MM.1S (cell line): ENCODE data around the gene DSCAM.

ENCODE experiments used
- DNase-seq: peaks from one replicate; pipeline ENCODE4 v3.0.0-alpha.2; 2015
- H2AFZ ChIP-seq: fragments of 300-600 bp; sonication (generic); 2 replicates; pipeline ENCODE4 v1.6.0; 2016; ENCODE audit warnings: antibody characterized with exemption, low read length
- H3F3A ChIP-seq: fragments of 300-600 bp; sonication (generic); 2 replicates; pipeline ENCODE4 v1.6.1; 2016; ENCODE audit warnings: mild to moderate bottlenecking, antibody characterized with exemption, low read length, moderate library complexity, mixed read lengths; ENCODE audit not compliant: insufficient read depth
- H3K27ac ChIP-seq: fragments of 300-600 bp; sonication (generic); 2 replicates; pipeline ENCODE4 v1.5.1; 2016; ENCODE audit warnings: mild to moderate bottlenecking, low read length
- H3K27me3 ChIP-seq: fragments of 300-600 bp; sonication (generic); replicated peaks from 2 replicates; pipeline ENCODE4 v1.6.0; 2016; ENCODE audit warnings: low read length; ENCODE audit not compliant: insufficient read depth
- H3K36me3 ChIP-seq: fragments of 300-600 bp; sonication (generic); replicated peaks from 2 replicates; pipeline ENCODE4 v1.6.1; 2016; ENCODE audit warnings: mild to moderate bottlenecking, low read length, mixed read lengths; ENCODE audit not compliant: insufficient read depth
- H3K4me1 ChIP-seq: fragments of 300-600 bp; sonication (generic); 2 replicates; pipeline ENCODE4 v1.6.1; 2016; ENCODE audit warnings: low read length, mixed read lengths
- H3K4me2 ChIP-seq: fragments of 300-600 bp; sonication (generic); 2 replicates; pipeline ENCODE4 v1.6.0; 2016; ENCODE audit warnings: low read depth, low read length
- H3K4me3 ChIP-seq: fragments of 300-600 bp; sonication (generic); 2 replicates; pipeline ENCODE4 v1.5.1; 2016; ENCODE audit warnings: low read length, mixed read lengths
- H3K79me2 ChIP-seq: fragments of 300-600 bp; sonication (generic); 2 replicates; pipeline ENCODE4 v1.6.1; 2016; ENCODE audit warnings: mixed run types, low read length, mixed read lengths
- H3K9ac ChIP-seq: fragments of 300-600 bp; sonication (generic); 2 replicates; pipeline ENCODE4 v1.6.1; 2016; ENCODE audit warnings: low read length, mixed read lengths
- H3K9me2 ChIP-seq: fragments of 300-600 bp; sonication (generic); replicated peaks from 2 replicates; pipeline ENCODE4 v1.6.1; 2016; ENCODE audit warnings: mild to moderate bottlenecking, low read length, mixed read lengths; ENCODE audit not compliant: insufficient read depth
- H3K9me3 ChIP-seq: fragments of 300-600 bp; sonication (generic); replicated peaks from 2 replicates; pipeline ENCODE4 v1.6.1; 2016; ENCODE audit warnings: mild to moderate bottlenecking, low read length, mixed read lengths; ENCODE audit not compliant: insufficient read depth
- H4K20me1 ChIP-seq: fragments of 300-600 bp; sonication (generic); 2 replicates; pipeline ENCODE4 v1.6.1; 2016; ENCODE audit warnings: mild to moderate bottlenecking, low read length, moderate library complexity, mixed read lengths; ENCODE audit not compliant: insufficient read depth
- EZH2 ChIP-seq: fragments of 300-600 bp; sonication (generic); optimal IDR thresholded peaks from 2 replicates; pipeline ENCODE3; 2017; ENCODE audit warnings: low read depth, mild to moderate bottlenecking, antibody characterized with exemption, low read length, mixed read lengths
- EZH2phosphoT487 ChIP-seq: fragments of 300-600 bp; sonication (generic); IDR thresholded peaks from 2 replicates; pipeline ENCODE4 v1.6.1; 2018; ENCODE audit warnings: antibody characterized with exemption, low read length
- TF ChIP-seq, protein P1 (sequence below): fragments of 300-600 bp; sonication (generic); IDR thresholded peaks from 2 replicates; pipeline ENCODE4 v1.5.1; 2016; ENCODE audit warnings: antibody characterized with exemption, low read length, mixed read lengths

DSCAM gene

DNA sequence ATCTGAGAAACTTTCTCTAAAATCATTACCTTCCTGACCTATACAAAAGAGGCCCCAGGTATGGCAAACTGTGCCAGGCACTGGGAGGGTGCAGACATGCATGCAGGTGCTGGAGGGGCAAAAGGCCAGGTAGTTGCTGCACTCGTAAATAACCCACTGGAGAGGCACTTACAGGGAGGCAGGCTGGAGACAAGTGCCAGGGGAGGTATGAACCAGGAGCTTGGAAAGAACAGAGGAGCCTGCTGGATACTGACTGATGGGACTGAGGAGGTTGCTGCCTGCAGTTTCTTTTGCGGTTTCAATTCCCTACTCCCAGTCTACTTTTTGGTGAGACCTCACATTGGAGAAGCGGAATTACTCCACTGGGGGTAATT lies 113.9 kb downstream of the DSCAM start:
- Histone ChIP-seq H3K4me2 (no peak overlapping the region), H3K9ac (no peak overlapping the region), H3K36me3 (no peaks in the 10 kb centered on the region), H3K4me1 (no peaks in the 10 kb centered on the region), H2AFZ (no peak overlapping the region), H3F3A (no peaks in the 10 kb centered on the region), H4K20me1 (no peaks in the 10 kb centered on the region), H3K27me3 (no peaks in the 10 kb centered on the region), H3K27ac (no peak overlapping the region), H3K9me3 (no peaks in the 10 kb centered on the region), H3K4me3 (no peak overlapping the region), H3K9me2 (no peaks in the 10 kb centered on the region), H3K79me2 (no peaks in the 10 kb centered on the region)
- DNase-seq: no peak
- TF ChIP-seq EZH2phosphoT487: no peak
- TF ChIP-seq, protein P1, sequence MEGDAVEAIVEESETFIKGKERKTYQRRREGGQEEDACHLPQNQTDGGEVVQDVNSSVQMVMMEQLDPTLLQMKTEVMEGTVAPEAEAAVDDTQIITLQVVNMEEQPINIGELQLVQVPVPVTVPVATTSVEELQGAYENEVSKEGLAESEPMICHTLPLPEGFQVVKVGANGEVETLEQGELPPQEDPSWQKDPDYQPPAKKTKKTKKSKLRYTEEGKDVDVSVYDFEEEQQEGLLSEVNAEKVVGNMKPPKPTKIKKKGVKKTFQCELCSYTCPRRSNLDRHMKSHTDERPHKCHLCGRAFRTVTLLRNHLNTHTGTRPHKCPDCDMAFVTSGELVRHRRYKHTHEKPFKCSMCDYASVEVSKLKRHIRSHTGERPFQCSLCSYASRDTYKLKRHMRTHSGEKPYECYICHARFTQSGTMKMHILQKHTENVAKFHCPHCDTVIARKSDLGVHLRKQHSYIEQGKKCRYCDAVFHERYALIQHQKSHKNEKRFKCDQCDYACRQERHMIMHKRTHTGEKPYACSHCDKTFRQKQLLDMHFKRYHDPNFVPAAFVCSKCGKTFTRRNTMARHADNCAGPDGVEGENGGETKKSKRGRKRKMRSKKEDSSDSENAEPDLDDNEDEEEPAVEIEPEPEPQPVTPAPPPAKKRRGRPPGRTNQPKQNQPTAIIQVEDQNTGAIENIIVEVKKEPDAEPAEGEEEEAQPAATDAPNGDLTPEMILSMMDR: no peak
- TF ChIP-seq EZH2: no peak

DNA sequence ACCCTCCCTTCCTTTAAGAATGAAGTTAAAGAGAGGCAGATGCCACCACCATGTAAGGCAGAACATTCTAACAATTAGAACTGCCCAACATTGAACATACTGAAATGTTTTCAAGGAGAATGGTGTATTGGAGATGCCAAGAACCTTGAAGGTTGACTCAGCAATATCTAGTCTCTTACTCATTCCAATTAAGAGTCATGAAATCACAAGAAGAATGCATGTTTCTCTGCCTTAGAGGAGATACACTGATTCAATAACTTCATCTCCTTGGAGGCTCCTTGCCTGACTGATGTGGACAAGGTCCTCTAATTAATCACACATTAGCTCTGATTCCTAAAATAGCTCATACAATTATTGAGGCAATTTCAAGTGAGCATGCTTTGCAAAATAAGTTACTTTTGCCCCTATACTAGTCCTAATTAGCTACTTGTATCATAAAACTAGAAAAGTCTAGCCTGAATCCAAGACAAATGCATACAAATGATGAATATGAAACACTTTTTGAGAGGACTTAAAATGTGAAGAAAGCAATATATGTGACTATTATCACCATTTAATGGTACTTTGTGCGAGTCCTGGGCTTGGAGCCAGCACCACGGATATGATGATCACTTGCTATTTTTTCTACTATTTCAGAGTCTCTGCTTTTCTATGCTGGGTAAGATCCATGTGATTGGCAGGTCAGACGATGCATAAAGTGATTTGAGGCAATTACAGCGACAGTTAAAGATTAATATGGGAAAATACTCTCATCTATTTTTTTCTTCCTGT lies 114.5 kb downstream of the DSCAM start:
- Histone ChIP-seq H3K9ac (no peak overlapping the region), H3K9me2 (no peaks in the 10 kb centered on the region), H3K4me1 (no peaks in the 10 kb centered on the region), H3K4me3 (no peak overlapping the region), H3K36me3 (no peaks in the 10 kb centered on the region), H3K27ac (no peak overlapping the region), H3K27me3 (no peaks in the 10 kb centered on the region), H3K4me2 (no peak overlapping the region), H3F3A (no peaks in the 10 kb centered on the region), H2AFZ (no peak overlapping the region), H4K20me1 (no peaks in the 10 kb centered on the region), H3K79me2 (no peaks in the 10 kb centered on the region), H3K9me3 (no peaks in the 10 kb centered on the region)
- no peak for DNase-seq
- TF ChIP-seq EZH2 (no peak), EZH2phosphoT487 (no peak)
- TF ChIP-seq, protein P1: no peak

DNA sequence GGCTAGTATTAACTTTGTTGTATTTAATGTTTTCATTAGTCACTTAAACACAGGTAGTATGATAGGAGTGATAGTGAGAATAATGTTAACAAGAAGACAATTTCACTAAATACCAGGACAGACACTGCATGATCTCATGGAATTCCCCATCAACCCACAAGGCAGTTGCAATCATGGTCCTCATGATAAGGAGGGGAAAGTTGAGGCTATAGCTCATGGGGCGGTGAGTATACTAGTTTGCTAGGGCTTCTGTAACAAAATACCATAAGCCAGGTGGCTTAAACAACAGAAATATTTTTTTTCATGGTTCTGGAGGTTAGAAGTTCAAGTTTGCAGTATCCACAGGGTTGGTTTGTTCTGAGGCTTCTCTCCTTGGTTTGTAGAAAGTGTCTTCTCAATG lies 115.8 kb downstream of the DSCAM start:
- Histone ChIP-seq H3K27me3 (no peaks in the 10 kb centered on the region), H3K36me3 (no peaks in the 10 kb centered on the region), H4K20me1 (no peaks in the 10 kb centered on the region), H3K4me2 (no peak overlapping the region), H3K79me2 (no peaks in the 10 kb centered on the region), H3K9me2 (no peaks in the 10 kb centered on the region), H3K4me1 (no peaks in the 10 kb centered on the region), H3K9ac (no peak overlapping the region), H3F3A (no peaks in the 10 kb centered on the region), H3K4me3 (no peak overlapping the region), H3K27ac (no peak overlapping the region), H3K9me3 (no peaks in the 10 kb centered on the region), H2AFZ (no peak overlapping the region)
- TF ChIP-seq EZH2phosphoT487 (no peak), EZH2 (no peak)
- TF ChIP-seq, protein P1: no peak
- peak; percentile 60 for DNase-seq
